SK-N-SH treated with all-trans-retinoic acid at 6 μM for 48 hours (cell line): ENCODE data around the gene ANKEF1.
A peak's percentile ranks its signal among the peaks of the same experiment; 100 is the strongest.
"Not testable (repeated sequence)": the region's sequence is repeated elsewhere in the genome, so short reads cannot be mapped to it uniquely, and the experiment has no call there.

ENCODE experiments used
- ATAC-seq: fragments of 200-7000 bp; cut with Tn5 transposase; 3 replicates; pipeline ENCODE4 v1.9.1; 2020; ENCODE audit warnings: mild to moderate bottlenecking, moderate library complexity
- ARNTL ChIP-seq: fragments of 450-650 bp; formaldehyde crosslinking; IDR thresholded peaks from 2 replicates; pipeline ENCODE4 v1.5.0; 2020; ENCODE audit warnings: low read depth, mild to moderate bottlenecking, moderate library complexity, borderline replicate concordance
- BACH2 ChIP-seq: fragments of 250-450 bp; sonication (Bioruptor Pico); IDR thresholded peaks from 2 replicates; pipeline ENCODE4 v1.9.0; 2021; ENCODE audit warnings: mild to moderate bottlenecking, borderline replicate concordance
- CSRNP3 ChIP-seq: fragments of 250-450 bp; sonication (Bioruptor Pico); IDR thresholded peaks from 2 replicates; pipeline ENCODE4 v1.5.1; 2021; ENCODE audit warnings: mild to moderate bottlenecking, moderate library complexity
- ESRRG ChIP-seq: fragments of 250-450 bp; sonication (Bioruptor Pico); IDR thresholded peaks from 2 replicates; pipeline ENCODE4 v1.6.1; 2021; ENCODE audit warnings: mild to moderate bottlenecking
- ISL1 ChIP-seq: fragments of 250-450 bp; sonication (Bioruptor Pico); IDR thresholded peaks from 2 replicates; pipeline ENCODE4 v2.1.2; 2022; ENCODE audit warnings: mild to moderate bottlenecking, moderate library complexity
- OSR1 ChIP-seq: fragments of 250-450 bp; sonication (Bioruptor Pico); IDR thresholded peaks from 2 replicates; pipeline ENCODE4 v1.8.0; 2022; ENCODE audit warnings: moderate library complexity, mild to moderate bottlenecking, inconsistent platforms
- PATZ1 ChIP-seq: fragments of 250-450 bp; sonication (Bioruptor Pico); IDR thresholded peaks from 2 replicates; pipeline ENCODE4 v1.8.0; 2020; ENCODE audit warnings: mild to moderate bottlenecking, moderate library complexity, borderline replicate concordance
- POU6F1 ChIP-seq: fragments of 250-450 bp; sonication (Bioruptor Pico); IDR thresholded peaks from 2 replicates; pipeline ENCODE4 v1.8.0; 2021; ENCODE audit warnings: low read depth, mild to moderate bottlenecking, moderate library complexity, borderline replicate concordance
- PPARA ChIP-seq: fragments of 250-450 bp; sonication (Bioruptor Pico); IDR thresholded peaks from 2 replicates; pipeline ENCODE4 v1.5.0; 2020; ENCODE audit warnings: mild to moderate bottlenecking, borderline replicate concordance
- RARB ChIP-seq: fragments of 250-450 bp; sonication (Bioruptor Pico); IDR thresholded peaks from 2 replicates; pipeline ENCODE4 v1.8.0; 2021; ENCODE audit warnings: mild to moderate bottlenecking, moderate library complexity
- SNAI2 ChIP-seq: fragments of 250-450 bp; sonication (Bioruptor Pico); IDR thresholded peaks from 2 replicates; pipeline ENCODE4 v1.5.0; 2020; ENCODE audit warnings: mild to moderate bottlenecking, moderate library complexity
- TCF4 ChIP-seq: fragments of 250-450 bp; sonication (Bioruptor Pico); IDR thresholded peaks from 2 replicates; pipeline ENCODE4 v1.8.0; 2021; ENCODE audit warnings: mild to moderate bottlenecking, moderate library complexity, borderline replicate concordance
- ZC3H10 ChIP-seq: fragments of 250-450 bp; sonication (Bioruptor Pico); IDR thresholded peaks from 2 replicates; pipeline ENCODE4 v1.5.1; 2021; ENCODE audit warnings: mild to moderate bottlenecking, moderate library complexity
- ZFP3 ChIP-seq: fragments of 250-450 bp; sonication (Bioruptor Pico); IDR thresholded peaks from 2 replicates; pipeline ENCODE4 v1.5.0; 2020; ENCODE audit warnings: mild to moderate bottlenecking, moderate library complexity
- ZFP30 ChIP-seq: fragments of 450-650 bp; formaldehyde crosslinking; IDR thresholded peaks from 2 replicates; pipeline ENCODE4 v1.5.0; 2022; ENCODE audit warnings: mild to moderate bottlenecking, moderate library complexity
- ZNF565 ChIP-seq: fragments of 450-650 bp; formaldehyde crosslinking; conservative IDR thresholded peaks from 2 replicates; pipeline ENCODE4 v1.5.0; 2020; ENCODE audit warnings: low read depth, mild to moderate bottlenecking, moderate library complexity
- ZNF70 ChIP-seq: fragments of 450-650 bp; formaldehyde crosslinking; IDR thresholded peaks from 2 replicates; pipeline ENCODE4 v1.5.0; 2020; ENCODE audit warnings: mild to moderate bottlenecking, moderate library complexity
- ZNF8 ChIP-seq: fragments of 450-650 bp; formaldehyde crosslinking; IDR thresholded peaks from 2 replicates; pipeline ENCODE4 v1.5.0; 2020; ENCODE audit warnings: mild to moderate bottlenecking, moderate library complexity

Gene ANKEF1

GRCh38 chr20:10020937-10021336, 13.8 kb upstream of the ANKEF1 start:
- TF ChIP-seq TCF4 (CRISPR knock-in tag) (no peak), SNAI2 (CRISPR knock-in tag) (no peak), PPARA (CRISPR knock-in tag) (no peak), RARB (no peak), ISL1 (CRISPR knock-in tag) (no peak), ZC3H10 (CRISPR knock-in tag) (no peak)
- ATAC-seq = no peak

GRCh38 chr20:10022625-10023024, 12.2 kb upstream of the ANKEF1 start:
- ATAC-seq = no peak
- no peak for TF ChIP-seq ZNF70
- no peak for TF ChIP-seq BACH2 (CRISPR knock-in tag)
- TF ChIP-seq POU6F1 = no peak
- no peak for TF ChIP-seq ZFP3 (CRISPR knock-in tag)
- no peak for TF ChIP-seq CSRNP3 (CRISPR knock-in tag)
- no peak for TF ChIP-seq OSR1 (CRISPR knock-in tag)
- TF ChIP-seq TCF4 (CRISPR knock-in tag) = no peak
- TF ChIP-seq ZFP30 (CRISPR knock-in tag) = no peak
- TF ChIP-seq ZNF8 (CRISPR knock-in tag) = no peak
- no peak for TF ChIP-seq ARNTL (CRISPR knock-in tag)
- TF ChIP-seq ZNF565 (CRISPR knock-in tag) = no peak

- TF ChIP-seq RARB (no peak), TCF4 (CRISPR knock-in tag) (no peak), ZNF70 (no peak), SNAI2 (CRISPR knock-in tag) (no peak), ISL1 (CRISPR knock-in tag) (no peak), BACH2 (CRISPR knock-in tag) (no peak), ARNTL (CRISPR knock-in tag) (no peak), PPARA (CRISPR knock-in tag) (no peak), ESRRG (CRISPR knock-in tag) (no peak), ZNF565 (CRISPR knock-in tag) (no peak)
- no peak for ATAC-seq
These were observed 10.9 kb upstream of the ANKEF1 start for GRCh38 chr20:10023911-10024310.

- ATAC-seq = not testable (repeated sequence)
These were observed 3.2 kb upstream of the ANKEF1 start for GRCh38 chr20:10031451-10032215.

- ATAC-seq = not testable (repeated sequence)
These were observed 2.5 kb upstream of the ANKEF1 start for GRCh38 chr20:10032269-10032668.

GRCh38 chr20:10033905-10034650, 709 bp upstream of the ANKEF1 start:
- TF ChIP-seq ZFP3 (CRISPR knock-in tag) = no peak
- TF ChIP-seq PATZ1 (CRISPR knock-in tag) = no peak
- TF ChIP-seq ZNF565 (CRISPR knock-in tag) = no peak
- TF ChIP-seq ARNTL (CRISPR knock-in tag) = no peak
- no peak for TF ChIP-seq ISL1 (CRISPR knock-in tag)
- TF ChIP-seq ZNF8 (CRISPR knock-in tag) = peak; percentile 73; the same call in 1 of the 2 replicates
- TF ChIP-seq, all 23 proteins: peak for 1
- ATAC-seq = no peak

GRCh38 chr20:10036321-10036720, 1.5 kb downstream of the ANKEF1 start:
- ATAC-seq = not testable (repeated sequence)
